Renal pelvis (tissue), 12 donors: Measurements from ENCODE around the gene PHF14. TPM values are rescaled to one million over a fixed set of nuclear protein-coding genes. Genes with fewer than 3 reads are reported as not detected.
A peak's percentile ranks its signal among the peaks of the same experiment; 100 is the strongest.
"Not testable (repeated sequence)": the region's sequence is repeated elsewhere in the genome, so short reads cannot be mapped to it uniquely, and the experiment has no call there.

Experiments used
- DNase-seq: peaks from one replicate; pipeline ENCODE4 v3.0.0-alpha.2; 2013
- long read RNA-seq, 16 experiments: transcript quantifications; one replicate each; lab custom pipeline, GENCODE V29; 2026
- polyA plus RNA-seq, 3 donors: library from polyadenylated mRNA; unstranded; fragments of 120-200 nt; gene quantifications; one replicate each; pipeline ENCODE4 v1.2.1, GENCODE V29; 2013; ENCODE audit not compliant: insufficient read length in 3 of 3

The PHF14 gene, protein sequence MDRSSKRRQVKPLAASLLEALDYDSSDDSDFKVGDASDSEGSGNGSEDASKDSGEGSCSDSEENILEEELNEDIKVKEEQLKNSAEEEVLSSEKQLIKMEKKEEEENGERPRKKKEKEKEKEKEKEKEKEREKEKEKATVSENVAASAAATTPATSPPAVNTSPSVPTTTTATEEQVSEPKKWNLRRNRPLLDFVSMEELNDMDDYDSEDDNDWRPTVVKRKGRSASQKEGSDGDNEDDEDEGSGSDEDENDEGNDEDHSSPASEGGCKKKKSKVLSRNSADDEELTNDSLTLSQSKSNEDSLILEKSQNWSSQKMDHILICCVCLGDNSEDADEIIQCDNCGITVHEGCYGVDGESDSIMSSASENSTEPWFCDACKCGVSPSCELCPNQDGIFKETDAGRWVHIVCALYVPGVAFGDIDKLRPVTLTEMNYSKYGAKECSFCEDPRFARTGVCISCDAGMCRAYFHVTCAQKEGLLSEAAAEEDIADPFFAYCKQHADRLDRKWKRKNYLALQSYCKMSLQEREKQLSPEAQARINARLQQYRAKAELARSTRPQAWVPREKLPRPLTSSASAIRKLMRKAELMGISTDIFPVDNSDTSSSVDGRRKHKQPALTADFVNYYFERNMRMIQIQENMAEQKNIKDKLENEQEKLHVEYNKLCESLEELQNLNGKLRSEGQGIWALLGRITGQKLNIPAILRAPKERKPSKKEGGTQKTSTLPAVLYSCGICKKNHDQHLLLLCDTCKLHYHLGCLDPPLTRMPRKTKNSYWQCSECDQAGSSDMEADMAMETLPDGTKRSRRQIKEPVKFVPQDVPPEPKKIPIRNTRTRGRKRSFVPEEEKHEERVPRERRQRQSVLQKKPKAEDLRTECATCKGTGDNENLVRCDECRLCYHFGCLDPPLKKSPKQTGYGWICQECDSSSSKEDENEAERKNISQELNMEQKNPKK
- polyA plus RNA-seq: 10 to 100 TPM; 57.8 to 70.8 (median 60.9) TPM
- long read RNA-seq, donor 1, full-length matches to known transcripts: 8 of 15 reads
- long read RNA-seq, donor 1, partial matches to known transcripts: 7 of 15 reads
- long read RNA-seq, donor 1, other reads (novel, unspliced or antisense): 0 of 15 reads
- long read RNA-seq, donor 2, transcript PHF14-215 (18 exons, 3,407 nt): major isoform, 7 of 26 reads
- long read RNA-seq, donor 2, partial matches to known transcripts: 10 of 26 reads
- long read RNA-seq, donor 2, other reads (novel, unspliced or antisense): 0 of 26 reads
- long read RNA-seq, donor 3, partial matches to known transcripts: 10 of 17 reads
- long read RNA-seq, donor 3, other reads (novel, unspliced or antisense): 0 of 17 reads
- long read RNA-seq, donor 4, full-length matches to known transcripts: 8 of 15 reads
- long read RNA-seq, donor 4, partial matches to known transcripts: 7 of 15 reads
- long read RNA-seq, donor 4, other reads (novel, unspliced or antisense): 0 of 15 reads
- long read RNA-seq, donor 5, partial matches to known transcripts: 10 of 11 reads
- long read RNA-seq, donor 5, other reads (novel, unspliced or antisense): 0 of 11 reads
- long read RNA-seq, donor 6, partial matches to known transcripts: 9 of 11 reads
- long read RNA-seq, donor 6, other reads (novel, unspliced or antisense): 0 of 11 reads
- long read RNA-seq, donor 7, transcript PHF14-205 (2 exons, 695 nt): major isoform, 12 of 49 reads
- long read RNA-seq, donor 7, partial matches to known transcripts: 36 of 49 reads
- long read RNA-seq, donor 7, other reads (novel, unspliced or antisense): 0 of 49 reads
- long read RNA-seq, donor 8, partial matches to known transcripts: 6 of 8 reads
- long read RNA-seq, donor 8, other reads (novel, unspliced or antisense): 0 of 8 reads
- long read RNA-seq, donor 9, transcript PHF14-205 (2 exons, 695 nt): major isoform, 5 of 34 reads
- long read RNA-seq, donor 9, partial matches to known transcripts: 21 of 34 reads
- long read RNA-seq, donor 9, other reads (novel, unspliced or antisense): 0 of 34 reads
- long read RNA-seq, donor 10, transcript PHF14-205 (2 exons, 695 nt): major isoform, 5 of 35 reads
- long read RNA-seq, donor 10, partial matches to known transcripts: 26 of 35 reads
- long read RNA-seq, donor 10, other reads (novel, unspliced or antisense): 0 of 35 reads
- long read RNA-seq, donor 11, partial matches to known transcripts: 6 of 9 reads
- long read RNA-seq, donor 11, other reads (novel, unspliced or antisense): 0 of 9 reads
- long read RNA-seq, donor 12, partial matches to known transcripts: 35 of 41 reads
- long read RNA-seq, donor 12, other reads (novel, unspliced or antisense): 0 of 41 reads
- long read RNA-seq, donor 13, transcript PHF14-205 (2 exons, 695 nt): major isoform, 7 of 20 reads
- long read RNA-seq, donor 13, partial matches to known transcripts: 8 of 20 reads
- long read RNA-seq, donor 13, other reads (novel, unspliced or antisense): 0 of 20 reads
- long read RNA-seq, donor 14, transcript PHF14-205 (2 exons, 695 nt): major isoform, 9 of 78 reads
- long read RNA-seq, donor 14, partial matches to known transcripts: 63 of 78 reads
- long read RNA-seq, donor 14, other reads (novel, unspliced or antisense): 0 of 78 reads
- long read RNA-seq, donor 15, full-length matches to known transcripts: 8 of 14 reads
- long read RNA-seq, donor 15, partial matches to known transcripts: 6 of 14 reads
- long read RNA-seq, donor 15, other reads (novel, unspliced or antisense): 0 of 14 reads
- long read RNA-seq, donor 16, full-length matches to known transcripts: 16 of 44 reads
- long read RNA-seq, donor 16, partial matches to known transcripts: 28 of 44 reads
- long read RNA-seq, donor 16, other reads (novel, unspliced or antisense): 0 of 44 reads

DNA sequence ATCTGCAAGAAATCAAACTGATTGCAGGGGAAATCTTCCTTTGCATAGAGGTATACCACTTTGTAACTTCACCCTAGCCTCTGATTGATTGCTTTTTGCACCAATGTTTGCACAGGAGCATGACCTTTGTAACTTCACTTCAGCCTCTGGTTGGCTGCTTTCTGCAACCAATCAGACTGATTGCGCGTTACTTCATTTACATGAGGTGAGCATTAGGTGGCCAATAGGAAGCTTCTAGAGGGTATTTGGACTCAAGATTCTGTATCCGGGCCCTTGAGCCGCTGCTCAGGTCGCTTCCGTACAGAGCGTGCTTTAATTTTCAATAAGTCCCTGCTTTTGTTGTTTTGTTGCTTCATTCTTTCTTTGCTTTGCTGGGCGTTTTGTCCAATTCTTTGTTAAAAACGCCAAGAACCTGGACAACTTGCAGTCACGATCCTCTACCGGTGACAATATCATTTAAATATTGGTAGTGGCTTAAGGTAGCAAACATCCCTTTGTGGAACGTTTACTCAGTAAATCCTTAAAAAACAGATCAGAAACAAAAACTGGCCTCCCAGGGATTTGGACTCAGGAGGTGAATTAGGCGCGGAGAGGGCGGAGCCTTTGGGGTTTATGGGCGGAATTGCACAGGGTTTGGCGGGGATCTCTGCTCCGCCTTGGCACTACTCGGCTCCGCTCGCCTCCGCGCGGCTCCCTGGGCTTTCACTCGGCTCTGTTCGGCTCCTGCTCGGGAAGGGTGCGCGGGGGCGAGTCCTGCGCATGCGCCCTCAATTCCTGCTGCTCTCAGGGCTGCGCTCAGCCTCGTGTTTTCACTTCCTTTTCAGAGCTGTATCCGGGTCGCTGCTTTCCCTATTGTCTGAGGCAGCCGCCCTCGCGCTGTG, at the start of gene PHF14:
Gene PHF14, plus strand, starts transcription at position 812 of the 881 bp plus-strand sequence. CDS start 452 bp downstream, outside the sequence.
- peak; percentile 96 for DNase-seq

DNA sequence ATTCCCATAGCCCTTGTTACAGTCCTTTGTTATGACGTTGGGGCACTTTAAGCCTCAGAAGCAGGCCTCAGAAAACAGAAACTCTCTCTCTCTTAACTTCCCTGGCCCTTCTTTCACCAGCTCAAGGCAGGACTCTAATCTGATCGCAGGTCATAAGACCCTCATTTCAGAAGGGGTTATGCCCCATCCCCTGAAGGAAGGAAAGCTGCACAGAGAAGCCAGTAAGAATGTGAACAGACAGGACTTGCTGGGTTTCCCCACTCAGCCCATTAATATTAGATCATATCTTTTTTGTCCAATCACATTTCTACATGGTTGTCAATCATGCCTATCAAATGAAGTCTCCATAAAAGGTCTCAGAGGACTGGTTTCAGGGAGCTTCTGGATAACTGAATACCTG, 49.3 kb upstream of the PHF14 start:
- no peak for DNase-seq

DNA sequence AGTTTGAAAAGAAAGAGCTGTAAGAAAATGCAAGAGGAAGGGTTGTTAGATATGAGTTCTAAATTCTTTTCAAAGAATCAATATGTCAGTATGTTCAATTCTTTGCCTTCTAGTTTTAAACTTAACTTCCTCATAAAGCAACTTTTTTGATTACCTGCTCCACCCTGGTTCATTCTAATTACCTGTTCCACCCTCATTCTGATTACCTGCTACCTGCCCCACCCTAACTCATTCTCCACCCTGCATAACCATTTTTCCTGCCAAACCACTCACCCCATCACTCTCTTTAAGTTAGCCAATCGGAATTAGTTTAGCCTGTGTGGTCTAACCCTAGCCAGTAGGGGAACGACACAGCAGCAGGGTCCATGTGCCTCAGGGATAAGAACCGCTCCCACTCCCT, 45.5 kb upstream of the PHF14 start:
- not testable (repeated sequence) for DNase-seq

DNA sequence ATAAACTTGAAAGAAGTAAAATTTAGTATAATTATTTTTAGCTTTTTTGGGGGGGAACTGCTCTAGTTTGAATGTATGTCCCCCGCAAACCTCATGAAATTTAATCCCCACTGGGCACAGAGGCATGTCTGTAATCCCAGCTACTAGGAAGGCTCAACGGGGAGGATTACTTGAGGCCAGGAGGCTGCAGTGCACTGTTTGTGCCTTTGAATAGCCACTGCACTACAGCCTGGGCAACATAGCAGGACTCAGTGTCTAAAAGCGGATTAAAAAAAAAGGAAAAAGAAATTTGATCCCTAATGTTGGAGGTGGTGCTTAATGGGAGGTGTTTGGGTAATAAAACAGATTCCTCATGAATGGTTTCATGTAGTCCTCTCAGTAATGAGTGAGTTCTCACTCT, 43.1 kb upstream of the PHF14 start:
- no peak for DNase-seq

DNA sequence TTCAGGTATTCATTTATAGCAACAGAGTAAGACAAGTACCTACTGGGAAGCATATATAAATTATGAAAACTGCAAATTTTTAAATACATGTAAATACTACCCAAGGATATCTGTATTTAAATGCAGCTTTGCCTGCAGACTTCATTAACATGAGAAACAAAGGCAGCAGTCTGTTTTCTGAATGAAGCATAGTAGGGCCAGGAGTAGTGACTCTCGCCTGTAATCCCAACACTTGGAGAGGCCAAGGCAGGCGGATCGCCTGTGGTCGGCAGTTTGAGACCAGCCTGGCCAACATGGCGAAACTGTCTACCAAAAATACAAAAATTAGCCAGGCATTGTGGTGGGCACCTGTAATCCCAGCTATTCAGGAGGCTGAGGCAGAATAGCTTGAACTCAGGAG, 42.5 kb upstream of the PHF14 start:
- no peak for DNase-seq

DNA sequence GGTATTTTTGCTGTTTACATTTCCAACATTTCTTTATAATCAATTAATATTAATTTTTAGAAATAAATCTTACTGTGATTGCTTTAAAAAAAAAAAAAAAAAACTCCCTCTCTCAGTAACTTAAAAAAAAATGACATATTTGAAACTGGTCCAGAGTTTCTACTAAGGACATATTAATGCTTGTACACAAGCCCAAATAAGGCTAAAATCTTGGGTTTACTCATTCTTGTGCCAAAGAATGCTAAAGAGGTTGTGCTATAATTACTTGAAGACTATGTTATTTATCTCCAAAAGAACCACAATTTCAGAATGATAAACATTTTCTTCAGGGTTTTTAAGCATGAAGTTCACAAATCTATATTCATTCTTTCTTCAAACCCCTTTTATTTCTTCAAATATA, 39.4 kb upstream of the PHF14 start:
- DNase-seq: peak; percentile 35

DNA sequence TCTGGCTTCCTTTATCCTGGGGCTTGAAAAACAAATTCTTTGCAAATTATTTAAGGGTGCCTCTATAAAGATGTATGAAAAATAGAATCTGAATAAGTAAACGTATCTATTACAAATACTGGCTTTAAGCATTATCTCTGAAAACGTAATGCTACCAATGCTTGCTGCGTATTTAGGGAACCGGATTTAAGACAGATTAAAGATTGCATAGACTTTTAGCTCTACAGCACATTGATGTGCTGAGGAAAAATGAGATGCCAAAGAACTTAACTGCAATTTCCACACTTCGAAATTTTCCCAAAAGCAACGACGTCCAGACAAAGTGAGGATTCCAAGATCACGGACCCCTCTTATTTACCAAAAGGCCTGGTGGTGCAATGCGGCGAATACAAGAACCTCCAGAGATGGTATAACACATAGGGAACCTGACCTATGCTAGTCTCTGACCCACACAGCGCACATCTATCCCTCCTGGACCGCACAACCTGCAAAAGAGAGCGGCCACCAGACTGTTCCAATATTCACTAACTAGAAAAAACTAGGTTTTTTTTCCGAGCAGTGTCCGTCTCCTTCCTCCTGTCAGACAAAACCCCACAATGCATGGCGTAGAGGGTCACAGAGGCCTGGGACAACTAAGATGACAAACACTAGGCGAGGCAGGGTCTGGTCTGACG, 34.3 kb upstream of the PHF14 start:
- DNase-seq: peak; percentile 23

DNA sequence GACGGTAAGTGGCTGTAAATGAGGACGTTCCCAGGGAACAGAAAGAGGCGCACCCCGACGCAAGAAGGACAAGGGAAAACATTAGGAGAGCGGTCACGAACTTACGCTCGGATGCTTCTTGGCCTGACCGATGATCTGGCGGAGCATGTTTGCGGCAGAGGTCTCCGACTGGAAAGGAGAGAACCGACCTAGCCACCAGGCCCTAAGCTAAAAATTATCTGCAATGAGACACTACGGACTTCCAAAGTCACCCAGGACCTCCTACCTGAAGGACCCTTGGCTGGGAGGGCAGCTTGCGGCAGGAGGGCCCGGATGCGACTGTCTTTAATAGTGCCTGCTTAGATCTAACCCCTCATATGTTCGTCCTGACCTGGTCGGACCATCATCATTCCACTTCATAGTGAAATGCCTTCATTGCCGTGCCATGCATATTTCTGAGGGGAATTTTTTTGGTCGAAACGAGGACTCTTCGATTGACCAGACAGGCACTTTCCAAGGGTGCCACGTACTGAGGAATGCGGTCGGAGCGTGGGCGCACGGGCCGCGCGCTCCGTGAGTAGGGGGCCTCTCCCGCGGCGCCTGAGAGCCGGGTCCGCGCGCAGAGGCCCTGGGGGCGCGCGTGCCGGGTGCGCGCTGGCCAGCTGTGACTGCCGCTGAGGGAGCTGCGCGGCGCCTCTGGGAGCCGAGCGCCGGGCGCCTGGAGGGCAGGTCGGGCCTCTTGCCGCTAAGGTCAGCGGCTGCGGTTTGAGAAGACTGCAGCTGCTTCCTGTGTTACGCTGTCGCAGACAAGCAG, 33.6 kb upstream of the PHF14 start:
- DNase-seq: peak; percentile 95

DNA sequence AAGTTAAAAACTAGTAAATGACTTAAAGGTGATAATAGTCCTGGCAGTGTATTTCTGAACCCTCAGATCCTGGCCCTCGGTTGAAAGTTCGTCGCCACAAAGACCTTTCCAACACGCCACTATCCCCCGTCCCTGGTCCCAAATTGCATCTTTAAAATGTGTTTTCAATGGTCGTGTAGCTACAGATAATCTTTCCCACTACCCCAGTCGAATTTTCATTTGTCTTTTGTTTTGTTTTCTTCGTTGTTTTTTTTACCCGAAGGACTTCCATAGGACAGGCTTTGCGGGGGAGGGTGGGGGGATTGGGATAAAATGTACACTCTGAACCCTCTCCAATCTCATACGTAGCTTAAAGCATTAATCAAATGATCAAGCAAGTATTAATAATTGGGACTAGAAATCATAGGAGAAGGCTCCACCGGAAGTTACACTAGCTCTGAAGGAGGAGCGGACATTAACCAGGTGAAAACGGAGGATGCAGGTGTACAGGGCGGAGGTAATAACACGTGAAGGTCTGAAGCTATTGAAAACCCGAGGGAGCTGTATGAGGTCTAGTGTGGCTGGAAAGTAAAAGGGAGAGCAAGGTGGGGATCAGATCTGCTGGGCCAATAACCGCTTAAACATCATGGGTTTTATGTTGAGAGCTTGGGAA, 32.8 kb upstream of the PHF14 start:
- peak; percentile 29 for DNase-seq

DNA sequence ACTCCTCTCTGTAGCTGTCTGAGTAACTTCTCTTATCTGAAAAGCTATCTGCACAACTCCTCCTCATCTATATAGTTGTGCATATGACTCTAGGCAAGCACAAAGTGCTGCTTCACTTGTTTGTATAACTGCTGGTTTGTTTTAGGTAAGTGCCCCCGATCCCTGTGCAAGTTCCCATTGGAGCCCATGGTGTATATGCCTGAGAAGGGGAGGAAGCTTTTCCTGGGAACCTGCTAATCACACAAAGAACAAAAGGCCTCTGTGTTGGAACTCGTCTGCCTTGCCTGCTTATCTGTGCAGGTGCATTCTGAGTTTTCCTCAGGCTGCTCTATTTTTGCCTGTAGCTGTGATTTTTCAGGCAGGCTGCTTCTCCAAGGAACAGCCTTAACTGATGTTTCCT, 23.2 kb upstream of the PHF14 start:
- DNase-seq: no peak

DNA sequence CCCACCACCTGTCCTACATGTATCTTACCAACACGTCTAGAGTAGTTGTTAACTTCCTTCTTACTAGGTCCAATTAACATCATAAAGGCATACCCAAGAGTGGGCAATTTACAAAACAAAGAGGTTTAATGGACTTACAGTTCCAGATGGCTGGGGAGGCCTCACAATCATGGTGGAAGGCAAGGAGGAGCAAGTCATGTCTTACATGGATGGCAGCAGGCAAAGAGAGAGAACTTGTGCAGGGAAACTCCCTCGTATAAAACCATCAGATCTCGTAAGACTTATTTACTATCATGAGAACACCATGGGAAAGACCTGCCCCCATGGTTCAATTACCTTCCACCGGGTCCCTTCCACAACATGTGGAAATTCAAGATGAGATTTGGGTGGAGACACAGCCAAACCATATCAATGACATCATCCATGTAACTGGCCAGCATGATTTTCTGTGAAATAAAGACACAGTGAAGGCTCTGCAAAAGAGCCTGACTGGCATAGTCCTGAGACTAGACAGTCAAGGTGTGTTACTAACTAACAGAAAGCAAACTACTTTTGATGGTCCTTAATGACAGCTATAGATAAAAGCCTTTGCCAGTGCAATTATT, 22.6 kb upstream of the PHF14 start:
- DNase-seq: not testable (repeated sequence)

DNA sequence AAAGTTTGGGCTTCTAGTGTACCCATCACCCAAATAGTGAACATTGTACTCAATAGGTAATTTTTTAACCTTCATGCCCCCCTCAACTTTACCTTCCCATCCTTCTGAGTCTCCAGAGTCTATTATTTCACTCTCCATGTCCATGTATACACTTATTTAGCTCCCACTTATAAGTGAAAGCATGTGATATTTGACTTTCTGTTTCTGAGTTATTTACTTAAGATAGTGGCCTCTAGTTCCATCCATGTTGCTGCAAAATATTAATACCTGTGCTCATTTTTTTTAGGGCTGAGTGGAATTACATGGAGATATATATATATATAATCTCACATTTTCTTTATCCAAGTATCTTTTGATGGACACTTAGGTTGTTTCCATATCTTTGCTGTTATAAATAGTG, 21.1 kb upstream of the PHF14 start:
- DNase-seq: no peak

DNA sequence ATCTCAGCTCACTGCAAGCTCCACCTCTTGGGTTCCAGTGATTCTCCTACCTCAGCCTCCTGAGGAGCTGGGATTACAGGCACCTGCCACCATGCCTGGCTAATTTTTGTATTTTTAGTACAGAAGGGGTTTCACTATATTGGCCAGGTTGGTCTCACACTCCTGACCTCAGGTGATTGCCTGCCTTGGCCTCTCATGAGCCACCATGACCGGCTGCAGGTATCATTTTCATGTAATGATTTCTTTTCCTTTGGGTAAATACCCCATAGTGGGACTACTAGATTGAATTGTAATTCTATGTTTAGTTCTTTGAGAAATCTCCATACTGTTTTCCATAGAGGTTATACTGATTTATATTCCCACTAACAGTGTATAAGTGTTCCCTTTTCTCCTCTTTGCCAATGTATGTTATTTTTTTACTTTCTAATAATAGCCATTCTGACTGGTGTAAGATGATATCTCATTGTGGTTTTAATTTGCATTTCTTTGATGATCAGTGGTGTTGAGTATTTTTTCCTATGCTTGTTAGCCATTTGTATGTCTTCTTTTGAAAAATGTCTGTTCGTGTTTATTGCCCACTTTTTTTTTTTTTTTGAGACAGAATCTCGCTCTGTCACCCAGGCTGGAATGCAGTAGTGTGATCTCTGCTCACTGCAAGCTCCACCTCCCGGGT, 20.5 kb upstream of the PHF14 start:
- DNase-seq: not testable (repeated sequence)

DNA sequence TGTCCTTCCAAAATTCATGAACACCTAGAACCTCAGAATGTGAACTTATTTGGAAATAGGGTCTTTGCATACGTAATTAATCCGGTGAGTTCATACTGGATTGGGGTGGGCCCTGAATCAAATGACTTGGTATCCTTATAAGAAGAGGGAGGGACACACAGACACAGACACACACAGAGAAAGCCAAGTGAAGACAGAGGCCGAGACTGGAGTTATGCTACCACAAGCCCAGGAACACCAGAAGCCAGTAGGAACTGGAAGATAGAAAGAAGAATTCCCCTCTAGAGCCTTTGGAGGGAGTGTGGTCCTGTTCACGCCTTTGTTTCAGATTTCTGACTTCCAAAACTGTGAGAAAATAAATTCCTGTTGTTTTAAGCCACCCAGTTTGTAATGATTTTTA, 17.1 kb upstream of the PHF14 start:
- DNase-seq: no peak
